OCI-LY3 (cell line): ENCODE results near the gene TMEM98.

Experiments used
- H2AFZ ChIP-seq: fragments of 200-600, 300-600 bp; shearing (Covaris generic); 2 replicates; pipeline ENCODE4 v1.6.0; 2014; ENCODE audit warnings: antibody characterized with exemption, low read depth, low read length
- H3K27ac ChIP-seq: fragments of 200-600, 300-600 bp; sonication (generic); 2 replicates; pipeline ENCODE4 v1.5.1; 2014; ENCODE audit warnings: mild to moderate bottlenecking, low read length, moderate library complexity, mixed read lengths
- H3K27me3 ChIP-seq: fragments of 200-600, 300-600 bp; sonication (generic); 2 replicates; pipeline ENCODE4 v1.6.1; 2014; ENCODE audit warnings: low read depth, low read length, mixed read lengths
- H3K36me3 ChIP-seq: fragments of 200-600, 300-600 bp; sonication (generic); replicated peaks from 2 replicates; pipeline ENCODE3; 2014; ENCODE audit warnings: low read depth, low read length, mixed read lengths
- H3K4me1 ChIP-seq: fragments of 300-600, 200-600 bp; sonication (generic); 2 replicates; pipeline ENCODE4 v1.6.1; 2014; ENCODE audit warnings: low read length, mixed read lengths
- H3K4me2 ChIP-seq: fragments of 200-600, 300-600 bp; sonication (generic); 2 replicates; pipeline ENCODE4 v1.6.1; 2014; ENCODE audit warnings: low read length, mixed read lengths
- H3K4me3 ChIP-seq: fragments of 300-600, 200-600 bp; sonication (generic); 2 replicates; pipeline ENCODE4 v1.5.1; 2014; ENCODE audit warnings: antibody characterized with exemption, mild to moderate bottlenecking, low read length, moderate library complexity
- H3K79me2 ChIP-seq: fragments of 300-600, 200-600 bp; shearing (Covaris generic); 2 replicates; pipeline ENCODE4 v1.6.1; 2014; ENCODE audit warnings: mild to moderate bottlenecking, low read length, mixed read lengths
- H3K9ac ChIP-seq: fragments of 300-600, 200-600 bp; shearing (Covaris generic); 2 replicates; pipeline ENCODE4 v1.6.0; 2014; ENCODE audit warnings: mild to moderate bottlenecking, low read length, moderate library complexity
- H3K9me3 ChIP-seq: fragments of 200-600, 300-600 bp; shearing (Covaris generic); 2 replicates; pipeline ENCODE4 v1.6.1; 2014; ENCODE audit warnings: low read length, mixed read lengths; ENCODE audit not compliant: insufficient read depth
- H4K20me1 ChIP-seq: fragments of 200-600, 300-600 bp; sonication (generic); 2 replicates; pipeline ENCODE4 v1.6.1; 2016; ENCODE audit warnings: low read length, mixed read lengths; ENCODE audit not compliant: insufficient read depth
- EZH2phosphoT487 ChIP-seq: fragments of 200-600 bp; shearing (Covaris generic); IDR thresholded peaks from 2 replicates; pipeline ENCODE4 v1.6.1; 2018; ENCODE audit warnings: antibody characterized with exemption, mixed run types, low read depth
- TF ChIP-seq, protein P1 (sequence below): fragments of 200-600, 300-600 bp; sonication (generic); IDR thresholded peaks from 2 replicates; pipeline ENCODE4 v1.5.1; 2014; ENCODE audit warnings: antibody characterized with exemption, low read length, low read depth

TMEM98 gene

DNA sequence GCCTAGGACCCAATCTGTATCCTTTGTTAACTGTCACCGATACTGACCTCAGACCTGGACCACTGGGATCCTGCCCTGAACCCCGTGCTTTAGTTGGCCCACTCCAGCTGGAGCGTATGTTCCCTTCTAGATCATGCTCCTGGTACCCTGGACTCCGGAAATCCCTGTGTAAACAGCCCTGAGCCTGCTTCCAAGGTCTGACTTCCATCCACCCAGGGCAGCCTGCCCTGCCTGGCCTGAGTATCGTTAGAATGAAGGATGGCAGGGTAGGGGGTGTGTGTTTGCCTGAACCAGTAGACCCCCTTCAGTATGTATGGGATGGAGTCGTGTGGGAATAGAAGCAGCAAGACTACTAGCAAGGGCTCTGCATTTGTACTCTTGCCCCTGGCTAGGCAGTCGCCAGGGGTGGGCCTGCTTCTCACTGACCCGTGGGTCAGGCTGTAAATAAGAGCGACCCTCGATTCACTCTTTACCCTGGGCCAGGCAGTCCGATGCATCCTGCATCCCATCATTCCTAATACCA lies 691 bp upstream of the TMEM98 start:
- H4K20me1 ChIP-seq: no peaks in the 10 kb centered on the region
- H3K4me1 ChIP-seq: peaks cover 20% of the 10 kb centered on the region
- H3K4me3 ChIP-seq: peak overlapping the region; percentile 84
- no peaks in the 10 kb centered on the region for H3K36me3 ChIP-seq
- no peak for TF ChIP-seq EZH2phosphoT487
- TF ChIP-seq, protein P1, sequence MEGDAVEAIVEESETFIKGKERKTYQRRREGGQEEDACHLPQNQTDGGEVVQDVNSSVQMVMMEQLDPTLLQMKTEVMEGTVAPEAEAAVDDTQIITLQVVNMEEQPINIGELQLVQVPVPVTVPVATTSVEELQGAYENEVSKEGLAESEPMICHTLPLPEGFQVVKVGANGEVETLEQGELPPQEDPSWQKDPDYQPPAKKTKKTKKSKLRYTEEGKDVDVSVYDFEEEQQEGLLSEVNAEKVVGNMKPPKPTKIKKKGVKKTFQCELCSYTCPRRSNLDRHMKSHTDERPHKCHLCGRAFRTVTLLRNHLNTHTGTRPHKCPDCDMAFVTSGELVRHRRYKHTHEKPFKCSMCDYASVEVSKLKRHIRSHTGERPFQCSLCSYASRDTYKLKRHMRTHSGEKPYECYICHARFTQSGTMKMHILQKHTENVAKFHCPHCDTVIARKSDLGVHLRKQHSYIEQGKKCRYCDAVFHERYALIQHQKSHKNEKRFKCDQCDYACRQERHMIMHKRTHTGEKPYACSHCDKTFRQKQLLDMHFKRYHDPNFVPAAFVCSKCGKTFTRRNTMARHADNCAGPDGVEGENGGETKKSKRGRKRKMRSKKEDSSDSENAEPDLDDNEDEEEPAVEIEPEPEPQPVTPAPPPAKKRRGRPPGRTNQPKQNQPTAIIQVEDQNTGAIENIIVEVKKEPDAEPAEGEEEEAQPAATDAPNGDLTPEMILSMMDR: no peak
- peak overlapping the region; percentile 92 for H3K4me2 ChIP-seq
- peak overlapping the region; percentile 73 for H3K9ac ChIP-seq
- peaks cover 10% of the 10 kb centered on the region for H3K27me3 ChIP-seq
- no peaks in the 10 kb centered on the region for H3K9me3 ChIP-seq
- no peak overlapping the region for H3K27ac ChIP-seq
- H2AFZ ChIP-seq: peak overlapping the region; percentile 99
- no peaks in the 10 kb centered on the region for H3K79me2 ChIP-seq

DNA sequence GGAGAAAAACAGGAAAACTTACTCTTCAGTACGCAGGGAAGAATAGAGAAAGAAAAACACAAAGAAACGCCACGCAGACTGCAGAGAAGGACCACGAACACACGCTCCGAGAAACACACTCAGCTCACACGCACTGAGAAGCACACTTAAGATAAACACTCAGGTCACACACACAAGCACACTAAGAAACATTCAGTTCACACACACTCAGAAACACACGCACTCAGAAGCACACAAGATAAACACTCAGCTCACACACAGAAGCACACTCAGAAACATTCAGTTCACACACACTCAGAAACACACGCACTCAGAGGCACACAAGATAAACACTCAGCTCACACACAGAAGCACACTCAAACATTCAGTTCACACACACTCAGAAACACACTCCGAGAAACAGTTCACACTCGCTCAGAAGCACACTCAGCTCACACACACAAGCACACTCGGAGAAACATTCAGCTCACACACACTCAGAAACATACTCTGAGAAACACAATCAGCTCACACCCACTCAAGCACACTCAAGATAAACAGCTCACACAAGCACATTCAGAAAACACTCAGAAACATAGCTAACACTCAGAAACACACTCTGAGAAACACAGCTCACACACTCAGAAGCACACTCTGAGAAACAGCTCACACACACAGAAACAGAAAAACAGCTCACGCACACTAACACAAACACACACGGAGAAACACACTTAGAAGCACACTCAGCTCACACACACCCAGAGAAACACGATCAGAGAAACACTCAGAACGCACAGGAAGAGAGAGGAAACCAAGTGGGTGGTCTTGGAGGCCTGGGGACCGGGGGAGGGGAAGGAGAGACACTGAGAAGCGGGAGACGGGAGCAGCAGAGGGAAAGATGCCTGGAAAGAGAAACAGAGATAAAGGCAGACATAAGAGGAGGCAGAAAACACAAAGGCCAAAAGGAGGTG lies 908 bp downstream of the TMEM98 start:
- TF ChIP-seq, protein P1: no peak
- TF ChIP-seq EZH2phosphoT487: no peak
- Histone ChIP-seq H3K27ac (no peak overlapping the region), H2AFZ (peak overlapping the region; percentile 80), H3K4me2 (peak overlapping the region; percentile 88), H3K9ac (peak overlapping the region; percentile 73), H3K4me1 (peaks cover 20% of the 10 kb centered on the region), H3K4me3 (peak overlapping the region; percentile 84), H3K36me3 (no peaks in the 10 kb centered on the region), H3K27me3 (peaks cover 10% of the 10 kb centered on the region), H4K20me1 (no peaks in the 10 kb centered on the region), H3K9me3 (no peaks in the 10 kb centered on the region), H3K79me2 (no peaks in the 10 kb centered on the region)

DNA sequence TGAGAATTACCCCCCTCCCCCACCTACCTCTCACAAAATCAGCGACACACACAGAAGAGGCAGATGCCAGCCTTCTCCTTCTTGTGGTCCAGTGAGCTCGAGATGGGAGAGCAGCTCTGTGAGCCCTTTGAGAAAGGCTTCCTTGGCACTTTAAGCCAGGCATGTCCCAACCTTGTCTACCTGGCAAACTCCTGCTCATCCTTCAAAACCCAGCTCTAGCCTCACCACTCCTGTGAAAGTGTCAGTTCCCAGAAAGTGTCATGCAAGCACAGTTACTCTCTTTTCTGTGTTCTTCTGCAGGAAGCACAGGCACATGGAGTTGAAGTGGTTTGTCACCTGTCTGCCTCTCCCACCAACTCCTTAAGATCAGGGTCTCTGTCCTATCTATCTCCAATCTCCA lies 1.6 kb downstream of the TMEM98 start:
- Histone ChIP-seq H3K4me2 (peak overlapping the region; percentile 88), H3K27ac (no peak overlapping the region), H3K4me3 (no peak overlapping the region; the same call in 1 of the 2 replicates)

DNA sequence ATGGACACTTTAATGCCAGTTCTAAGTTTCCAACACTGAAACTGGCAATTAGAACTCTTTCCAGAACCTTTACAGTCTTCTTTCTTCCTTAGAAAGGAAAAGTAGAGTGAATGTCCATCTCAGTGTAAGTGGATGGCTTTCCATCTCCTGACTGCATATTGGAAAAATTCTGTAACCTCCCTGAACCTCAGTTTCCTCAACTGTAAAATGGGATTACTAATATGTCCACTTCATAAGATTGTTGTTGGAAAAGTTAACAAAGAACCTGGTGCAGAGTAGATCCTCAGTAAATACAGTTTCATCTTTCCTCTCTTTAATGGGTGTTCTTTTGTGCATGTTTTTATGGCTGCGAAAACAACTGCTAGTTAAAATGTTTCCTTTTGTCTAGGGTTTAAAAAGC lies 2.6 kb downstream of the TMEM98 start:
- H3K79me2 ChIP-seq: no peaks in the 10 kb centered on the region
- H3K9ac ChIP-seq: no peak overlapping the region
- H3K36me3 ChIP-seq: no peaks in the 10 kb centered on the region
- H3K4me3 ChIP-seq: no peak overlapping the region
- H3K27me3 ChIP-seq: peaks cover 10% of the 10 kb centered on the region
- H3K4me2 ChIP-seq: no peak overlapping the region
- no peak overlapping the region for H3K27ac ChIP-seq
- peaks cover 20% of the 10 kb centered on the region for H3K4me1 ChIP-seq
- TF ChIP-seq, protein P1: no peak
- no peaks in the 10 kb centered on the region for H3K9me3 ChIP-seq
- no peaks in the 10 kb centered on the region for H4K20me1 ChIP-seq
- no peak overlapping the region for H2AFZ ChIP-seq

More for the DNA sequence above, 1.6 kb downstream of the TMEM98 start:
- Histone ChIP-seq H4K20me1 (no peaks in the 10 kb centered on the region), H3K27me3 (peaks cover 10% of the 10 kb centered on the region), H3K79me2 (no peaks in the 10 kb centered on the region), H3K4me1 (peaks cover 20% of the 10 kb centered on the region), H3K9me3 (no peaks in the 10 kb centered on the region), H2AFZ (no peak overlapping the region), H3K36me3 (no peaks in the 10 kb centered on the region), H3K9ac (no peak overlapping the region)
- TF ChIP-seq EZH2phosphoT487: no peak
- TF ChIP-seq, protein P1: no peak
